Neural cell (in vitro differentiated cells): ENCODE data around the gene NACC2. TPM values are rescaled to one million over a fixed set of nuclear protein-coding genes. Genes with fewer than 3 reads are reported as not detected.

Experiments used
- H2AFZ ChIP-seq: fragments of 200-600, 300-800 bp; sonication (generic), shearing (Covaris generic); 2 replicates; pipeline ENCODE4 v1.6.0; 2014; ENCODE audit warnings: low read depth, mild to moderate bottlenecking, antibody characterized with exemption, low read length, moderate library complexity
- H3F3A ChIP-seq: fragments of 200-600 bp; shearing (Covaris generic); 2 replicates; pipeline ENCODE4 v1.6.1; 2016; ENCODE audit warnings: mild to moderate bottlenecking, moderate library complexity, mixed read lengths, antibody characterized with exemption, low read length; ENCODE audit not compliant: insufficient read depth, poor library complexity, severe bottlenecking
- H3K27ac ChIP-seq: fragments of 200-600, 300-800 bp; sonication (generic), shearing (Covaris generic); 2 replicates; pipeline ENCODE4 v1.5.1; 2014; ENCODE audit warnings: mild to moderate bottlenecking, low read length, moderate library complexity
- H3K27me3 ChIP-seq: fragments of 300-800, 200-600 bp; sonication (generic), shearing (Covaris generic); 2 replicates; pipeline ENCODE4 v1.6.0; 2014; ENCODE audit warnings: mild to moderate bottlenecking, low read depth, low read length, moderate library complexity; ENCODE audit not compliant: insufficient read depth
- H3K36me3 ChIP-seq: fragments of 300-800, 200-600 bp; sonication (generic), shearing (Covaris generic); 2 replicates; pipeline ENCODE4 v1.5.1; 2014; ENCODE audit warnings: mild to moderate bottlenecking, antibody characterized with exemption, low read length, moderate library complexity; ENCODE audit not compliant: insufficient read depth
- H3K4me2 ChIP-seq: fragments of 300-800, 200-600 bp; sonication (generic), shearing (Covaris generic); 2 replicates; pipeline ENCODE4 v1.6.0; 2014; ENCODE audit warnings: mild to moderate bottlenecking, low read length
- H3K4me3 ChIP-seq: fragments of 300-800, 200-600 bp; sonication (generic), shearing (Covaris generic); 2 replicates; pipeline ENCODE4 v1.5.1; 2014; ENCODE audit warnings: mild to moderate bottlenecking, low read length, moderate library complexity
- H3K79me2 ChIP-seq: fragments of 200-600 bp; shearing (Covaris generic); replicated peaks from 2 replicates; pipeline ENCODE4 v1.6.0; 2014; ENCODE audit warnings: mild to moderate bottlenecking, low read length, moderate library complexity; ENCODE audit not compliant: insufficient read depth
- H3K9ac ChIP-seq: fragments of 300-800, 200-600 bp; sonication (generic), shearing (Covaris generic); 2 replicates; pipeline ENCODE4 v1.6.1; 2016; ENCODE audit warnings: mild to moderate bottlenecking, low read length, mixed read lengths
- H3K9me2 ChIP-seq: fragments of 200-600 bp; shearing (Covaris generic); 2 replicates; pipeline ENCODE4 v1.6.1; 2016; ENCODE audit warnings: mild to moderate bottlenecking, low read length, mixed read lengths; ENCODE audit not compliant: insufficient read depth
- H3K9me3 ChIP-seq: fragments of 200-600, 300-800 bp; sonication (generic), shearing (Covaris generic); 2 replicates; pipeline ENCODE4 v1.6.1; 2016; ENCODE audit warnings: mild to moderate bottlenecking, mixed run types, low read length, moderate library complexity, mixed read lengths
- H4K20me1 ChIP-seq: fragments of 200-600 bp; shearing (Covaris generic); 2 replicates; pipeline ENCODE4 v1.6.1; 2016; ENCODE audit warnings: mild to moderate bottlenecking, mixed run types; ENCODE audit not compliant: insufficient read depth
- CTCF ChIP-seq: fragments of 450-650 bp; IDR thresholded peaks from 2 replicates; pipeline ENCODE4 v1.5.1; 2014; ENCODE audit warnings: antibody characterized with exemption, mild to moderate bottlenecking, moderate library complexity; ENCODE audit not compliant: poor library complexity, severe bottlenecking
- EP300 ChIP-seq: fragments of 450-650 bp; conservative IDR thresholded peaks from 2 replicates; pipeline ENCODE4 v1.6.1; 2014; ENCODE audit warnings: antibody characterized with exemption, mild to moderate bottlenecking, moderate library complexity; ENCODE audit not compliant: poor library complexity, severe bottlenecking
- EZH2 ChIP-seq: fragments of 200-600, 300-800 bp; shearing (Covaris generic), sonication (generic); IDR thresholded peaks from 2 replicates; pipeline ENCODE4 v1.6.1; 2014; ENCODE audit warnings: antibody characterized with exemption, low read length, borderline replicate concordance, mild to moderate bottlenecking; ENCODE audit not compliant: insufficient read depth, poor library complexity, severe bottlenecking
- MXI1 ChIP-seq: fragments of 450-650 bp; conservative IDR thresholded peaks from 2 replicates; pipeline ENCODE4 v1.6.1; 2014; ENCODE audit warnings: antibody characterized with exemption, mild to moderate bottlenecking; ENCODE audit not compliant: poor library complexity, severe bottlenecking
- POLR2AphosphoS5 ChIP-seq: IDR thresholded peaks from 2 replicates; pipeline ENCODE4 v1.6.1; 2012
- RAD21 ChIP-seq: fragments of 450-650 bp; conservative IDR thresholded peaks from 2 replicates; pipeline ENCODE4 v1.6.1; 2014; ENCODE audit warnings: antibody characterized with exemption, mild to moderate bottlenecking, moderate library complexity
- REST ChIP-seq: IDR thresholded peaks from 2 replicates; pipeline ENCODE4 v1.6.1; 2012; ENCODE audit warnings: borderline replicate concordance
- SMC3 ChIP-seq: fragments of 450-650 bp; conservative IDR thresholded peaks from 2 replicates; pipeline ENCODE4 v1.6.1; 2014; ENCODE audit warnings: antibody characterized with exemption, mild to moderate bottlenecking, moderate library complexity; ENCODE audit not compliant: poor library complexity
- TAF1 ChIP-seq: IDR thresholded peaks from 2 replicates; pipeline ENCODE4 v1.6.1; 2012; ENCODE audit warnings: low read depth
- polyA plus RNA-seq: library from polyadenylated mRNA; depleted of rRNA; stranded (reverse); fragments of >200 nt; gene quantifications from 2 replicates; pipeline ENCODE4 v1.2.3, GENCODE V29; 2014

Gene NACC2
- polyA plus RNA-seq, 1 donor from 2014 or later = 1.7 TPM

DNA sequence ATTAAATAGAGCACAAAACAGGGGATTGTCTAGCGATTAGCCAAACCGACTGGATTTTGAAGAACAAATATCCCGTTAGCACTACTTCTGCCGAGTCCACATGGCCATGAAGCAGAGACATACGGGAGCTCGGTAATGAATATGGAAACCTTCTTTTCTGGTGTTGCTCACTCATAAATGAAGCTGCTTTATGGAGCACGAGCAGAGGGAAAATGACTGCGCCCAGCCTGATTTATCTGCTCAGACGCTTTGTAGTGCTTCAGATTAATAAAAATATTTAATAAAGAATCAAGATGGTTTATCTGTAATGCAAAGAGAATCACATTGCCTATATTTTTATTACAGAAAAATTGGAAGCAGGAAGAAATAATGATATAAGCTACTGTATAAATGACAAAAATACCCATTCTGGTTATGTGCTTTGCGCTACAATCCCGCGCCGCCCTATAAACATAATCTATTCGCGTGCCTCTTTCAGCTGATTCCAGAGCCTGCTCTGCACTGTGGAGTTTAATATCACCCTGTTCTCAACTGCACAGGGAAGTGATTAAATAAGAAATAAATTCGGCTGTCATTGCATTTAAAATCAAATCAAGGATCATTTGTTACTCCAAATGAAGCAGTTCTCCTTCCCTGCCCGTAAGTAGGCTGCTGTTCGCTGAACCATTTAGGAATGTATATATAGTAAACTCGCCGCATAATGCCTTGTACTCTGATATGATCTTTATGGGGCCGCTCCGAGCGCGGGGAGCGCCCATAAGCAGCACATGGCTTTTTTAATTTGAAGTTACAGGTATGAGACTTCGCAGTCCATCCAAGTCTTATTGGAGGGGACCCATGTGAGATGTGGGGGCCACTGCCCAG, 111.6 kb downstream of the NACC2 start:
- H2AFZ ChIP-seq = no peak overlapping the region
- H3K27me3 ChIP-seq = no peaks in the 10 kb centered on the region
- no peaks in the 10 kb centered on the region for H3F3A ChIP-seq
- TF ChIP-seq EZH2 (no peak), SMC3 (no peak), CTCF (no peak), RAD21 (no peak), MXI1 (no peak), POLR2AphosphoS5 (no peak), REST (no peak), EP300 (no peak), TAF1 (no peak)
- H3K79me2 ChIP-seq = no peaks in the 10 kb centered on the region
- no peaks in the 10 kb centered on the region for H3K9me3 ChIP-seq
- no peak overlapping the region for H3K9ac ChIP-seq
- no peaks in the 10 kb centered on the region for H3K36me3 ChIP-seq
- H3K4me3 ChIP-seq = no peak overlapping the region
- H3K9me2 ChIP-seq = no peaks in the 10 kb centered on the region
- no peak overlapping the region for H3K27ac ChIP-seq
- no peak overlapping the region for H3K4me2 ChIP-seq
- no peaks in the 10 kb centered on the region for H4K20me1 ChIP-seq

DNA sequence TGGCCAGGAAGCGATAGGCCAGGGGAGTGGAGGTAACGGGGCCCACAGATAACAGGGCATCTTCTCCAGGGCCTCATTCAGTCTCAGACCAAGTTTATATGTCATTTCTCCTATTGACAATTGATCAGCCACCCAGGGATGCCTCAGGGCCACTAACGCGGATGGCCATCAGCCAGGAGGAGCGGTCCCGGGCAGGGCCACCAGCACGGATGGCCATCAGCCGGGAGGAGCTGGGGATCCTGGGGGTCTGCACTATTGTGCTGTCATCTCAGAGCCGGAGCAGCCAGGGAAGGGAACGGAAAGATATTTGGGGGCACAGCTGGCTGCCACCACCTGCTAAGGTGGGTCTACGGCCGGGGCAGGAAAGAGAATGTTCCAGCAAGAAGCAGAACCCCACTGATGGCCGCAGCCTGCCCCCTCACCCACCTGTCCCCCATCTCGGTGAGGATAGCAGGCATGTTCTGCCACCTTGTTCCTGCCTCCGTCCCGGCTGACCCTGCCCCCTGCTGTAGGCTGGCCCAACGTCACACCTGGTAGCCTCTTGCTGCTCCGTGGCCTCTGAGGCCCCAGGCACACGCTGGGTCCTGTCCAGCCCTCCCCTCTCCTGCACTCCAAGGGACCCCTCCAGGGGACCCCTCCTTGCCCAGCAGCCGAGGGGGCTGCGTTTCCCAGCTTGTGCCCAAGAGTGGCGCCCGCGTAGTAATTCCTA, 112.4 kb downstream of the NACC2 start:
- no peaks in the 10 kb centered on the region for H3K9me2 ChIP-seq
- no peak overlapping the region for H3K27ac ChIP-seq
- no peak overlapping the region for H3K9ac ChIP-seq
- H3F3A ChIP-seq = no peaks in the 10 kb centered on the region
- H3K79me2 ChIP-seq = no peaks in the 10 kb centered on the region
- no peaks in the 10 kb centered on the region for H4K20me1 ChIP-seq
- TF ChIP-seq TAF1 (no peak), POLR2AphosphoS5 (no peak), EZH2 (no peak), RAD21 (no peak), MXI1 (no peak), REST (no peak)
- no peaks in the 10 kb centered on the region for H3K9me3 ChIP-seq
- H3K36me3 ChIP-seq = no peaks in the 10 kb centered on the region
- no peak overlapping the region for H3K4me2 ChIP-seq
- H3K27me3 ChIP-seq = no peaks in the 10 kb centered on the region
- H3K4me3 ChIP-seq = no peak overlapping the region
- H2AFZ ChIP-seq = no peak overlapping the region
